ENCODE data around the gene ALG14.

Gene ALG14

DNA sequence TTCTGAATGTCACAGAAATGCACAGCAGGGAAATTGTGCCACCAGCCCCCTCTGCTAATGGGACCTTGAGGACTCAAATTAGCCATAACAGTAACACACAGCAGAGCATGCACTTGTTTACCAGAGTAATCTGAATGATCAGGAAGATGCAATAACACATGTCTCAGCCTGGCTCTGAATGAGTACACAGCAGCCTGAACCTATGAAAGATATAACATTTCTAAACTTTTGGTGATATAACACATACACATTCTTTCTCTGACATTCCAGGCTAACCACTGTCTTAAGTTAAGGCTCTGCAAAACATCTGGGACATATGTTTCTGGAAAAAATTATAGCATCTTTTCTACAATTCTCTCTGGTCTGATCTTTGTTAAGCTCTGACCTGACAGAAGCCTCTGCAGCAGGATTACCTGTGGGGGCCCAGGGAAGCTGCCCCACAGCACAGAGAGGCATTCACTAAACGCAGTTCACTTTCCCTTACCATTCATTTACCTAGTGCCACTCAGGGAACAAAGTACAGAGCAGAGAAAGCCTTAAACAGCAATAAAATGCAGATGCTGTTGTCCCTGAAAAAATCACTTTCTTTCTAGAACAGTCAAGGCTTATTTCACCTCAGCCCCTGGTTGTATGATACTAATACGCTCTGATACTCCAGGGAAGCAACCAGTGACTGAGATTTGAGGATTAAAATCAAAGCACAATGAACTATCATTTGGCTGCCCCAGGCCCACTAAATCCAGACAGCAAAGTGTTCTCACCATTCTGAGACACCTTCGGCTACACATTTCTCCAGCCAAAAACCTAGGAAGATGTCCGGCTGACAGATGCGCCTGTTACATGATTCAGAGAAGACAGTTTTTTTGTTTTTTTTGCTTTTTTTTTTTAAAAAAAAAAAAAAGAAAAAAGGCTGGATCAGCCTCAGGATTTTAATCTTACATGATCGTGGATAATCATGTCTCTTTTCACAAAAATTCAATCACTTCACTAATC, 91.9 kb downstream of the ALG14 start:
- H3K4me3 ChIP-seq (ENCODE audit: low read length) = no peak overlapping the region
- no peak for TF ChIP-seq ZNF274 (IDR thresholded peaks at IDR 0.05; ENCODE audit: low read depth, low read length)

DNA sequence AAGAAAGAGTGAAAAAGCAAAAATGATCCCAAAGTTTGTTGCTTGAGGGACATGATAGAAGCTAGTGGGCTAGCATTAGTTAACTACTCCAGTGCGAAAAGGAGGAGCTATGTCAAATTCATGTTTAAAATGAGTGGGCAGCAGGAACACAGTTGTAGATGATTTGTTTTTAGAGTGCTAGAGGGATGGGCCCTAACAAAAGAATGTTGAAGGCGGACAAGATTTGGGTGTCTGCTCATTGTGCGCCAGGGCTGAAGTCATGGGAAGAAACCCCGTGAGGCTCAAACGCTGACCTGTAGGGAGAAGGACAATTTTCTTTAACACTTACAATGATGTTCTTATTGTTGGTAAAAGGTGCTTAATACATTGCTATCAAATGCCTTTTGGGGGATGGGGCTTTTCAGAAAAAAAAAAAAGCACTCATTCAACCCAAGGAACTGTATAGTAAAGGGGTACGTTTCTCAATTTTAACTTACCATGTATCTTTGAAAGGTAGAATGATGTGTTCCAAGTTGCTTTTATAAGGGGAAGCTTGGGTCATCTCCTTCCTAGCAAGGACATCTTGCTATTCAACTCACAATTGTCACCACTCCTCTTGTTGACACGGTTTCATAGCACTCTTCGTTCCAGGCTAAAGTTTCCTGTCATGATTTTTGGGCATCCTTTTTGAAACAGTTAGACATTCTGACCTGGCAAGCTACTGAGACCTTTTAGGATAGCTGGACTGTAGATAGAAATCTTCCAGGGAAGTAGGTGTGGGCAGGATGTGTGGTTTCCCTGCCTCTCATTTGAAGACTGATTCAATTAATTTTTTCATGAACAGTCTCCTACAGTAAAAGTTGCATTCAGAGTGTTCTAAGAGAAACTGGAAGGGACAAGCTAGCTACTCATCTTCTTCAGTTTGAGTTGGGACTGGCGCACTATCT, 92.8 kb downstream of the ALG14 start:
- TF ChIP-seq ZNF274 (IDR thresholded peaks at IDR 0.05; ENCODE audit: low read depth, low read length) = no peak
- no peak overlapping the region for H3K4me3 ChIP-seq (ENCODE audit: low read length)

DNA sequence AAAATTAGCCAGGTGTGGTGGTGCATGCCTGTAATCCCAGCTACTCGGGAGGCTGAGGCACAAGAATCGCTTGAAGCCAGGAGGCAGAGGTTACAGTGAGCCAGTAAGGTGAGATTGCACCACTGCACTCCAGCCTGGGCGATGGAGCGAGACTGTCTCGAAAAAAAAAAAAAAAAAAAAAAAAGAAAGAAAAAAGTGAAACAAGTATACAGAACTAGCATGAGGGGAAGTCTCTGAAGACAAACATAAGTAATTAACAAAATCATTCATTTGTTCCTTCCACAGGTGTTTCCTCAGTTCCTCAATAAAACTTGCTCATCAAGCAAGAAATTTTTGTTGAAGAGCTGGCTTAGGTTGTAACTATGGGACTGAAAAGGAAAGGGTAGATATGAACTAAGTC, 93.6 kb downstream of the ALG14 start:
- TF ChIP-seq ZNF274 (IDR thresholded peaks at IDR 0.05; ENCODE audit: low read depth, low read length) = no peak
- no peak overlapping the region for H3K4me3 ChIP-seq (ENCODE audit: low read length)

GRCh38 chr1:94978401-94978800, 94.3 kb downstream of the ALG14 start:
- H3K4me3 ChIP-seq (ENCODE audit: low read length) = no peak overlapping the region
- no peak for TF ChIP-seq ZNF274 (IDR thresholded peaks at IDR 0.05; ENCODE audit: low read depth, low read length)

DNA sequence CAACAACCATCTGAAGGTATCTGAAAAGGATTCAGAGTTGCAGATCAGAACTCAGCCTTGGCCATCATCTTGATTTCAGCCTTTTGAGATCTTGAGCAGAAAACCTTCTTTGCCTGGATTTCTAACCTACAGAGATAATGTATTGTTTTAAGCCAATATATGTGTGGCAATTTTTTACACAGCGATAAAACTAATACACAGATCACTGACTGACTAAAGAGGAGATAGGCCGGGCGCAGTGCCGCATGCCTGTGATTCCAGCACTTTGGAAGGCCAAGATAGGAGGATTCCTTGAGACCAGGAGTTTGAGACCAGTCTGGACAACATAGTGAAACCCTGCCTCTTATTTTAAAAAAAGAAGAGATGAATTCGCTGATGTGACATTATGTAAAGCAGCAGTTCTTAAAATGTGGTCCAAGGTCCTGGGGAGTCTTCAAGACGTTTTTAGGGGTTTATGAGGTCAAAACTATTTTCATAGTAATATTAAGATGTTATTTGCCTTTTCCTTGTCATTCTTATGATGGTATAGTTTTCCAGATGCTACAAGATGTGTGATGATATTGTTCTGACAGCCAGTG, 95.7 kb downstream of the ALG14 start:
- TF ChIP-seq ZNF274 (IDR thresholded peaks at IDR 0.05; ENCODE audit: low read depth, low read length) = no peak
- H3K4me3 ChIP-seq (ENCODE audit: low read length) = no peak overlapping the region

DNA sequence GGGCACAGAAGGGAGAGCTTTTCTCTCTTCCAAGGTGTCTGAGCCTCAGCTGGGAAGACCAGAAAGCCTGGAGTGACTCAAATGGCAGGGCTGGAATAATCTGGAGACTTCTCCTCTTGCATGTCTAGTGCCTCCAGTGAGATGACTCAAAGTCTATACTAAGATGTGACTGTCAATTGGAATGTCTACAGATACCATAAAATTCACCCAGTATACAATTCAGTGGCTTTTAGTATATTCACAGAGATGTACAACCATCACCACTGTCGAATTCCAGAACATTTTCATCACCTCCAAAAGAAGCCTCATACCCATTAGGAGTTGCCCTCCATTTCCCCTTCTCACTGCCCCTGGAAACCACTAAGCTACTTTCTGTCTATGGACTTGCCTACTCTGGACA, 97.9 kb downstream of the ALG14 start:
- no peak for TF ChIP-seq ZNF274 (IDR thresholded peaks at IDR 0.05; ENCODE audit: low read depth, low read length)
- no peak overlapping the region for H3K4me3 ChIP-seq (ENCODE audit: low read length)

GRCh38 chr1:94974241-94974640, 98.5 kb downstream of the ALG14 start:
- no peak for TF ChIP-seq ZNF274 (IDR thresholded peaks at IDR 0.05; ENCODE audit: low read depth, low read length)

GRCh38 chr1:94973309-94973922, 99.3 kb downstream of the ALG14 start:
- H3K4me3 ChIP-seq (ENCODE audit: low read length) = no peak overlapping the region
- no peak for TF ChIP-seq ZNF274 (IDR thresholded peaks at IDR 0.05; ENCODE audit: low read depth, low read length)

More at GRCh38 chr1:94974241-94974640, 98.5 kb downstream of the ALG14 start:
- no peak overlapping the region for H3K4me3 ChIP-seq (ENCODE audit: low read length)

DNA sequence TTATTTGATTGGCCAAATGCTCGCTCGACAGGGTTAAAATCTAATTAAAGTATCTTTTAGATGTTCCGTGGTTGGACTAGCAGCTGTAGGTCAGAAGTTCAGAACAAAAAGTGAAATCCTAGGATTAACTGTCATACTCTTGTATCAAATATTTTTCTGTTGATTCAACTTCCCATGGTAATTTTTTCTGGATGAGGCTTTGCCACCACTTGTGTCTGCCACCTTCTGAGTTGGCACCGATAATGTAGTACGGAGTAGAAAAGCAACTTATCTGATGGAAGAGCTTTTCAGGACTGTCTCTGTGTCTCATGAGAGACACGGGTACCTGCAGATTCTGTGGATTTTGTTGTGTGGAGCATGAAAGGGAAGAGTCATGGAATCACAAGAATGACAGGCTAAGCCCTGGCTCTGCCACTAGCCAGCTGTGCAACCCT, 101.2 kb downstream of the ALG14 start:
- H3K4me3 ChIP-seq (ENCODE audit: low read length) = no peak overlapping the region
- no peak for TF ChIP-seq ZNF274 (IDR thresholded peaks at IDR 0.05; ENCODE audit: low read depth, low read length)

DNA sequence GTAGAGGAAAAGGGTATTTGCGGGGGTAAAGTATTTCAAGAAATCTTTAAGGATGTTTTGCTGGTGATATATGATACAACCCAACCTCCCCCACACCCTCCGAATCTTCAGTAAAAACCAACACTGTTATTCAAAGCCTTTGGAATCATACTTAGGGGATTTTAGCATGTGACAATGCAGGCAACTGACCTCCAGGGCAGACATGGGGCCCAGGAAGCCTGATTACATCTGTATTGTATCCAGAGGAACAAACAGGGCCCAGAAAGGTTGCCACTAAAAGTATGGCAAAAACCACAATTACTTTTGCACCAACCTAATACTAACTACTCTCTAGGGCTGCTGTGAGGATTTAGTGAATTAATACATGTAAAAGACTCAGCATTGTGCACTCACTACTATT, 102.0 kb downstream of the ALG14 start:
- TF ChIP-seq ZNF274 (IDR thresholded peaks at IDR 0.05; ENCODE audit: low read depth, low read length) = no peak
- H3K4me3 ChIP-seq (ENCODE audit: low read length) = no peak overlapping the region

- no peak for TF ChIP-seq ZNF274 (IDR thresholded peaks at IDR 0.05; ENCODE audit: low read depth, low read length)
Measured at GRCh38 chr1:94969137-94969536, 103.6 kb downstream of the ALG14 start.

GRCh38 chr1:94966033-94966432, 106.7 kb downstream of the ALG14 start:
- H3K4me3 ChIP-seq (ENCODE audit: low read length) = no peak overlapping the region
- no peak for TF ChIP-seq ZNF274 (IDR thresholded peaks at IDR 0.05; ENCODE audit: low read depth, low read length)

More at GRCh38 chr1:94969137-94969536, 103.6 kb downstream of the ALG14 start:
- H3K4me3 ChIP-seq (ENCODE audit: low read length) = no peak overlapping the region

GRCh38 chr1:94963864-94964263, 108.9 kb downstream of the ALG14 start:
- no peak for TF ChIP-seq ZNF274 (IDR thresholded peaks at IDR 0.05; ENCODE audit: low read depth, low read length)
- no peak overlapping the region for H3K4me3 ChIP-seq (ENCODE audit: low read length)
